Measurements from ENCODE around the gene SRRM4. TPM values are rescaled to one million over a fixed set of nuclear protein-coding genes. Genes with fewer than 3 reads are reported as not detected.
A peak's percentile ranks its signal among the peaks of the same experiment; 100 is the strongest.

The SRRM4 gene
- total and polyA plus RNA-seq, 2 experiments from 2014 or later: 0.21 to 0.46 TPM

- Histone ChIP-seq H3K9me3 (ENCODE audit: low read depth) (no peaks in the 10 kb centered on the region), H3K4me3 (no peak overlapping the region), H3K27ac (no peak overlapping the region), H3K27me3 (no peaks in the 10 kb centered on the region), H3K36me3 (no peaks in the 10 kb centered on the region), H3K4me1 (ENCODE audit: low read depth) (no peaks in the 10 kb centered on the region)
- no peak for DNase-seq (ENCODE audit: low read depth in 1 of 2, low spot score in 1 of 2)
- TF ChIP-seq, protein P1, sequence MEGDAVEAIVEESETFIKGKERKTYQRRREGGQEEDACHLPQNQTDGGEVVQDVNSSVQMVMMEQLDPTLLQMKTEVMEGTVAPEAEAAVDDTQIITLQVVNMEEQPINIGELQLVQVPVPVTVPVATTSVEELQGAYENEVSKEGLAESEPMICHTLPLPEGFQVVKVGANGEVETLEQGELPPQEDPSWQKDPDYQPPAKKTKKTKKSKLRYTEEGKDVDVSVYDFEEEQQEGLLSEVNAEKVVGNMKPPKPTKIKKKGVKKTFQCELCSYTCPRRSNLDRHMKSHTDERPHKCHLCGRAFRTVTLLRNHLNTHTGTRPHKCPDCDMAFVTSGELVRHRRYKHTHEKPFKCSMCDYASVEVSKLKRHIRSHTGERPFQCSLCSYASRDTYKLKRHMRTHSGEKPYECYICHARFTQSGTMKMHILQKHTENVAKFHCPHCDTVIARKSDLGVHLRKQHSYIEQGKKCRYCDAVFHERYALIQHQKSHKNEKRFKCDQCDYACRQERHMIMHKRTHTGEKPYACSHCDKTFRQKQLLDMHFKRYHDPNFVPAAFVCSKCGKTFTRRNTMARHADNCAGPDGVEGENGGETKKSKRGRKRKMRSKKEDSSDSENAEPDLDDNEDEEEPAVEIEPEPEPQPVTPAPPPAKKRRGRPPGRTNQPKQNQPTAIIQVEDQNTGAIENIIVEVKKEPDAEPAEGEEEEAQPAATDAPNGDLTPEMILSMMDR (IDR thresholded peaks at IDR 0.05; ENCODE audit: low read depth, low read length): no peak
Measured at GRCh38 chr12:119044094-119044493, 62.8 kb downstream of the SRRM4 start.

DNA sequence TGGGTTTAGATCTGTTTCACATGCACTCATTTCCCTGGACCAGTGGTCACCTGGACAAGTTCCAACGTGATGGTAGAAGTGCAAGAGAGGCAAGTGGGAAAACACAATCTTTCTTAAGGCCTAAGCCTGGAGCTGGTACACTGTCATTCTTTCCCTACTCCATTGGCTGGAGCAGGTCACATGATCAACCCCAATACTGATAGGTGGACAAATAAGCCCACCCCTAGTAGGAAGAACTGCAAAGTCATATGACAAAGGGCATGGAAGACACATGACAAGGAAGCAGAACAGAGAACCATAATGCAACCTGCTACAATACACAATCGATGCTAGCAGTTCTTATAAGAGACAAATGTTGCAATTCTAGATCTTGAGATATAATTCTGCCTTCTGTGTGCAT, 66.3 kb downstream of the SRRM4 start:
- no peak overlapping the region for H3K4me3 ChIP-seq

DNA sequence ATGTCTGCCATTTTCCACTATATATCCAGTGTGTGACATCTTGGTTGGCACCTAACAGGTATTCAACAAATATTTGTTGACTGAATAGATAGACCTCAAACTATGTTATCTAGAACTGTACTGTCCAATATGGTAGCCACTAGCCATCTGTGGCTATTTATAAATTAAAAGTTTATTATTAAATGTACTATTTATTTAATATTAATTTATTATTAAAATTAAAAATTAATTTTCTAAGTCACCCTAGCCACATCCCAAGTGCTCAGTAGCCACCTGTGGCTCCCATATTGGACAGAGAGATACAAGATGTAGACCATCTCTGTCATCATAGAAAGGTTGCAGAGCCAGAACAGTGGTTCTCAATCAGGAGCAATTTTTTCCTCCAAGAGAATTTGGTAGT, 69.3 kb downstream of the SRRM4 start:
- TF ChIP-seq, protein P1 (IDR thresholded peaks at IDR 0.05; ENCODE audit: low read depth, low read length): no peak

More for the DNA sequence above, 66.3 kb downstream of the SRRM4 start:
- H3K36me3 ChIP-seq: no peaks in the 10 kb centered on the region
- H3K9me3 ChIP-seq (ENCODE audit: low read depth): no peaks in the 10 kb centered on the region
- no peaks in the 10 kb centered on the region for H3K27me3 ChIP-seq
- H3K27ac ChIP-seq: no peak overlapping the region
- no peaks in the 10 kb centered on the region for H3K4me1 ChIP-seq (ENCODE audit: low read depth)
- no peak for DNase-seq (ENCODE audit: low read depth in 1 of 2, low spot score in 1 of 2)
- TF ChIP-seq, protein P1 (IDR thresholded peaks at IDR 0.05; ENCODE audit: low read depth, low read length): no peak

DNA sequence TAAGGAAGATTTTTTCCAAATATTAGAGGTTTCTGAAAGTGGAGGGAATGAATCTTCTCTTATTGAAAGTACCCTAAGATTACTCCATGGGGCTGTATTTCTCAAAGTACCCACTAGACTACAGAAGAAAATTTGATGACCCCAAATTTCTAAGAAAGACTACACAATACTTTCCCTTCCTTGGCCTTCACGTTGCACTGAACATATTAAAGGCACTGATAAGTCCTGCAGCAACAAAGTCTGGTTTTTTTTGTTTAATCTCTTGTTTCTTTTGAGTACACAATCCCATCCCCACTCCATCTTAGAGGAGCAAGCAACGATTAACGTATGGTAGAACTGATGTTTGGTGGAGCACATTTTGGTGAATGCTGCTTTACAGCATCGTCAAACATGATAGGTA, 70.1 kb downstream of the SRRM4 start:
- H3K4me1 ChIP-seq (ENCODE audit: low read depth): no peaks in the 10 kb centered on the region
- no peaks in the 10 kb centered on the region for H3K36me3 ChIP-seq
- H3K4me3 ChIP-seq: no peak overlapping the region
- TF ChIP-seq, protein P1 (IDR thresholded peaks at IDR 0.05; ENCODE audit: low read depth, low read length): no peak
- H3K27me3 ChIP-seq: no peaks in the 10 kb centered on the region
- H3K9me3 ChIP-seq (ENCODE audit: low read depth): no peaks in the 10 kb centered on the region
- no peak overlapping the region for H3K27ac ChIP-seq
- no peak for DNase-seq (ENCODE audit: low read depth in 1 of 2, low spot score in 1 of 2)

More for the DNA sequence above, 69.3 kb downstream of the SRRM4 start:
- Histone ChIP-seq H3K27ac (no peak overlapping the region), H3K27me3 (no peaks in the 10 kb centered on the region), H3K36me3 (no peaks in the 10 kb centered on the region), H3K9me3 (ENCODE audit: low read depth) (no peaks in the 10 kb centered on the region), H3K4me1 (ENCODE audit: low read depth) (no peaks in the 10 kb centered on the region), H3K4me3 (no peak overlapping the region)
- no peak for DNase-seq (ENCODE audit: low read depth in 1 of 2, low spot score in 1 of 2)

- H3K9me3 ChIP-seq (ENCODE audit: low read depth): no peaks in the 10 kb centered on the region
- no peaks in the 10 kb centered on the region for H3K27me3 ChIP-seq
- TF ChIP-seq, protein P1 (IDR thresholded peaks at IDR 0.05; ENCODE audit: low read depth, low read length): no peak
- H3K36me3 ChIP-seq: no peaks in the 10 kb centered on the region
- H3K4me3 ChIP-seq: no peak overlapping the region
- DNase-seq (ENCODE audit: low read depth in 1 of 2, low spot score in 1 of 2): no peak
- no peaks in the 10 kb centered on the region for H3K4me1 ChIP-seq (ENCODE audit: low read depth)
- H3K27ac ChIP-seq: no peak overlapping the region
Measured at GRCh38 chr12:119052001-119052400, 70.7 kb downstream of the SRRM4 start.

DNA sequence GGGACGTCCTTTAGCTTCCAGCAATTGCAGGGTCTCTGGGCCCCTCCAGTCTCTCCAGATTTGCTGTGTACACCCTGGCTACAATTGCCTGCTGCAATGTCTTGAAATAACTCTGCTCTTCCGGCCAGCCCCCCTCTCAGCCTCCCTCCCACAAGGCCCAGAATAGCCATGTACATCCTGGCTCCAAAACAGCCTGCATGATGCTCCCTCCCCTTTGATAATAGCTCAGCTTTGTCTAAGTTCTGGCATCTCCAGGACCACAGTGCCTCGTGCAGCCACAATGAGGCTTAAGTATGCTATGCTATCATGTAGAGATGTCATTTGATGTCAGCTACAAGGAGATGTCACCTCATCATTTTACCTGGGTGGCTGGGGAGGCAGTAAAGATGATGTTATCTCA, 74.6 kb downstream of the SRRM4 start:
- Histone ChIP-seq H3K4me3 (no peak overlapping the region), H3K36me3 (no peaks in the 10 kb centered on the region), H3K27me3 (no peaks in the 10 kb centered on the region), H3K27ac (no peak overlapping the region), H3K4me1 (ENCODE audit: low read depth) (no peaks in the 10 kb centered on the region), H3K9me3 (ENCODE audit: low read depth) (no peaks in the 10 kb centered on the region)
- TF ChIP-seq, protein P1 (IDR thresholded peaks at IDR 0.05; ENCODE audit: low read depth, low read length): no peak
- DNase-seq (ENCODE audit: low read depth in 1 of 2, low spot score in 1 of 2): peak in 1 of 2 donors; percentile 14
